Activated CD8-positive, alpha-beta memory T cell treated with anti-CD3 and anti-CD28 coated beads for 24 hours (primary cell): ENCODE data around the gene ZNF587B.
"Not testable (repeated sequence)": the region's sequence is repeated elsewhere in the genome, so short reads cannot be mapped to it uniquely, and the experiment has no call there.

ENCODE experiments used
- DNase-seq: peaks from one replicate; pipeline ENCODE4 v3.0.0-alpha.2; 2020

ZNF587B gene

GRCh38 chr19:57830071-57830602, at the start of gene ZNF587B:
Gene ZNF587B (plus strand): TSS chr19:57830299. CDS start chr19:57830529, 230 bp downstream.
- peak; percentile 66 for DNase-seq

GRCh38 chr19:57786286-57786685, 43.8 kb upstream of the ZNF587B start:
- DNase-seq = no peak

- no peak for DNase-seq
Observed at GRCh38 chr19:57786906-57787305, 43.2 kb upstream of the ZNF587B start.

GRCh38 chr19:57788114-57788692, 41.9 kb upstream of the ZNF587B start:
- DNase-seq = no peak

- DNase-seq = no peak
Observed at GRCh38 chr19:57789288-57789687, 40.8 kb upstream of the ZNF587B start.

GRCh38 chr19:57796580-57796979, 33.5 kb upstream of the ZNF587B start:
- DNase-seq = not testable (repeated sequence)

GRCh38 chr19:57800696-57801095, 29.4 kb upstream of the ZNF587B start:
- no peak for DNase-seq

- DNase-seq = no peak
Observed at GRCh38 chr19:57802269-57802668, 27.8 kb upstream of the ZNF587B start.

- no peak for DNase-seq
Observed at GRCh38 chr19:57803265-57803593, 26.9 kb upstream of the ZNF587B start.

GRCh38 chr19:57803594-57804325, 26.3 kb upstream of the ZNF587B start:
- no peak for DNase-seq

GRCh38 chr19:57807541-57807940, 22.6 kb upstream of the ZNF587B start:
- no peak for DNase-seq

GRCh38 chr19:57810410-57811295, 19.4 kb upstream of the ZNF587B start:
- not testable (repeated sequence) for DNase-seq

GRCh38 chr19:57812226-57812625, 17.9 kb upstream of the ZNF587B start:
- DNase-seq = no peak

GRCh38 chr19:57812975-57813820, 16.9 kb upstream of the ZNF587B start:
- not testable (repeated sequence) for DNase-seq

- DNase-seq = no peak
Observed at GRCh38 chr19:57813919-57814504, 16.1 kb upstream of the ZNF587B start.

GRCh38 chr19:57814505-57815246, 15.4 kb upstream of the ZNF587B start, which contains the start of gene ZNF552:
Gene ZNF552 (minus strand): TSS chr19:57814913. CDS start chr19:57814743, 170 bp downstream.
- DNase-seq = peak; percentile 86

GRCh38 chr19:57815247-57816075, 14.6 kb upstream of the ZNF587B start:
- no peak for DNase-seq

- no peak for DNase-seq
Observed at GRCh38 chr19:57816652-57817051, 13.4 kb upstream of the ZNF587B start.

GRCh38 chr19:57817976-57818375, 12.1 kb upstream of the ZNF587B start:
- DNase-seq = no peak

GRCh38 chr19:57818378-57818777, 11.7 kb upstream of the ZNF587B start:
- no peak for DNase-seq
